GM12801 (cell line): ENCODE results near the gene TYW1.

ENCODE experiments used
- CTCF ChIP-seq: IDR thresholded peaks from one replicate; pipeline ENCODE4 v1.5.1; 2011; ENCODE audit warnings: control low read depth; ENCODE audit not compliant: insufficient read length; ENCODE audit errors: extremely low read depth

The TYW1 gene

GRCh38 chr7:66957595-66958290 lies 38.9 kb upstream of the TYW1 start:
- TF ChIP-seq CTCF, result no peak

GRCh38 chr7:66958538-66959350 lies 37.9 kb upstream of the TYW1 start:
- no peak for TF ChIP-seq CTCF

- no peak for TF ChIP-seq CTCF
Observed at GRCh38 chr7:66960192-66960591, 36.4 kb upstream of the TYW1 start.

- no peak for TF ChIP-seq CTCF
Observed at GRCh38 chr7:66961096-66961495, 35.5 kb upstream of the TYW1 start.

GRCh38 chr7:66964411-66964810 lies 32.2 kb upstream of the TYW1 start:
- TF ChIP-seq CTCF, result no peak

- no peak for TF ChIP-seq CTCF
Observed at GRCh38 chr7:66967029-66967428, 29.6 kb upstream of the TYW1 start.

GRCh38 chr7:66970310-66970709 lies 26.3 kb upstream of the TYW1 start:
- TF ChIP-seq CTCF, result no peak
